ENCODE data around the gene GNAQ. TPM values are rescaled to one million over a fixed set of nuclear protein-coding genes. Genes with fewer than 3 reads are reported as not detected.

Gene GNAQ
- total RNA-seq, 6 donors from 2014 or later, result 50.3 to 117 (median 94.3) TPM

- H3K4me1 ChIP-seq, result peaks cover 0 to 7% (median 5%) of the 10 kb centered on the region in 4 donors
- H3K27ac ChIP-seq, result no peak overlapping the region
- DNase-seq (no peak), ATAC-seq (ENCODE audit: low FRiP score in 2 of 2) (no peak)
- H3K4me3 ChIP-seq, result no peak overlapping the region
- H3K9me3 ChIP-seq, result no peaks in the 10 kb centered on the region
- TF ChIP-seq POLR2A (IDR thresholded peaks at IDR 0.05) (no peak), EP300 (IDR thresholded peaks at IDR 0.05) (no peak), POLR2AphosphoS5 (IDR thresholded peaks at IDR 0.05) (no peak), CTCF (IDR thresholded peaks at IDR 0.05) (no peak)
- WGBS, 2 donors, result 95 to 96% methylated on average over 2 of the region's 2 CpGs
- no peaks in the 10 kb centered on the region for H3K27me3 ChIP-seq
- H3K36me3 ChIP-seq, result peaks cover 0 to 11% (median 6%) of the 10 kb centered on the region in 4 donors
Observed at GRCh38 chr9:77785341-77785740, 246.3 kb downstream of the GNAQ start.

- H3K4me1 ChIP-seq, result peaks cover 0 to 7% (median 5%) of the 10 kb centered on the region in 4 donors
- H3K27me3 ChIP-seq, result no peaks in the 10 kb centered on the region
- no peak for ATAC-seq (ENCODE audit: low FRiP score in 2 of 2)
- DNase-seq, result no peak
- no peak for TF ChIP-seq POLR2A (IDR thresholded peaks at IDR 0.05)
- no peak for TF ChIP-seq EP300 (IDR thresholded peaks at IDR 0.05)
- no peak for TF ChIP-seq POLR2AphosphoS5 (IDR thresholded peaks at IDR 0.05)
- TF ChIP-seq CTCF (IDR thresholded peaks at IDR 0.05), result no peak
- no peak overlapping the region for H3K4me3 ChIP-seq
- no peaks in the 10 kb centered on the region for H3K9me3 ChIP-seq
- H3K36me3 ChIP-seq, result peaks cover 0 to 10% (median 5%) of the 10 kb centered on the region in 4 donors
- H3K27ac ChIP-seq, result no peak overlapping the region
- WGBS, 2 donors, result 59 to 62% methylated on average over 3 of the region's 3 CpGs
Observed at GRCh38 chr9:77783518-77783917, 248.1 kb downstream of the GNAQ start.

DNA sequence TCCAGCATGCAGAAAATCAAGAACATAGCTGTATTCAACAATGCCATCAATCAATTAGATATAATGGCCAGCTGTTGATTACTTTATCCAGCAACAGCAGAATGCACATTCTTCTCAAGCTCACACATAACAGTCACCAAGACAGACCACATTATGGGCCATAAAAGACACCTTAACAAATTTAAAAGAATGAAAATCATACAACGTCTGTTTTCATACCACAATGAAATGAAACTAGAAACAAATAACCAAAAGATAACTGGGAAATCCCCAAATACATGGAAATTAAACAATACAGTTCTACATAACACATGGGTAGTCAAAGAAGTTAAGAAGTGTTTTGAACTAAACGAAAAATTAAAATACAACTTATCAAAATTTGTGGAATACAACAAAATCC is 252.6 kb downstream of the GNAQ start:
- 80 to 90% methylated on average over 2 of the region's 2 CpGs for WGBS, 2 donors
- Histone ChIP-seq H3K4me3 (no peak overlapping the region), H3K27me3 (no peaks in the 10 kb centered on the region), H3K9me3 (no peaks in the 10 kb centered on the region), H3K36me3 (peaks cover 0 to 6% (median 0%) of the 10 kb centered on the region in 4 donors), H3K27ac (no peak overlapping the region), H3K4me1 (peaks cover 0 to 7% (median 5%) of the 10 kb centered on the region in 4 donors)
- DNase-seq (no peak), ATAC-seq (ENCODE audit: low FRiP score in 2 of 2) (no peak)
- no peak for TF ChIP-seq POLR2AphosphoS5 (IDR thresholded peaks at IDR 0.05)
- TF ChIP-seq POLR2A (IDR thresholded peaks at IDR 0.05), result no peak
- no peak for TF ChIP-seq CTCF (IDR thresholded peaks at IDR 0.05)
- no peak for TF ChIP-seq EP300 (IDR thresholded peaks at IDR 0.05)

DNA sequence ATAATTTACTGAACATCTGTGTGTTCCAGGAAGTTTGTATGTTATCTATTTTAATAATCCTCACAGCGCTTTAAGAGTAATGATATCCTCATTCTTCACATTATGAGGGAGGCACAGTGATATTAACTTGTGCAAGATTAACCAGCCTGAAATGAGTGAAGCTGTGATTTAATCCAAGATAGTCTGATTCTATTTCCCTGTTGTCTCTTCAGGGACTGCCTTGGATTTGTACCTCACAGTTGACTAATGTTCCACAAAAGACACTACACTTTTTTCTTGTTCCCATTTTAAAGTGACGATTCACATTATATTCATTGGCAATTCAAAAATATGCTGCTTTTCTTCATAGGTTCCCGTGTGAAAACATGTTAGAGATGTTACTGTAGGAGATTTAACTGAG is 258.2 kb downstream of the GNAQ start:
- ATAC-seq (ENCODE audit: low FRiP score in 2 of 2), result peak in 1 of 2 donors; percentile 40
- TF ChIP-seq EP300 (IDR thresholded peaks at IDR 0.05) (no peak), POLR2AphosphoS5 (IDR thresholded peaks at IDR 0.05) (no peak), CTCF (IDR thresholded peaks at IDR 0.05) (no peak), POLR2A (IDR thresholded peaks at IDR 0.05) (no peak)
- DNase-seq, result no peak
- 87 to 88% methylated on average over 3 of the region's 3 CpGs for WGBS, 2 donors
- no peak overlapping the region for H3K27ac ChIP-seq
- H3K4me1 ChIP-seq, result peaks cover 0 to 6% (median 2%) of the 10 kb centered on the region in 4 donors
- no peak overlapping the region for H3K4me3 ChIP-seq
- no peaks in the 10 kb centered on the region for H3K9me3 ChIP-seq
- peaks cover 0 to 3% (median 0%) of the 10 kb centered on the region in 4 donors for H3K36me3 ChIP-seq
- H3K27me3 ChIP-seq, result no peaks in the 10 kb centered on the region

GRCh38 chr9:77772646-77773045 is 259.0 kb downstream of the GNAQ start:
- ATAC-seq (ENCODE audit: low FRiP score in 2 of 2) (no peak), DNase-seq (no peak)
- WGBS, 2 donors, result 89 to 90% methylated on average over 5 of the region's 5 CpGs
- Histone ChIP-seq H3K36me3 (peaks cover 0 to 3% (median 0%) of the 10 kb centered on the region in 4 donors), H3K9me3 (no peaks in the 10 kb centered on the region), H3K4me1 (peaks cover 0 to 6% (median 2%) of the 10 kb centered on the region in 4 donors), H3K4me3 (no peak overlapping the region), H3K27me3 (no peaks in the 10 kb centered on the region), H3K27ac (no peak overlapping the region)
- TF ChIP-seq POLR2AphosphoS5 (IDR thresholded peaks at IDR 0.05) (no peak), POLR2A (IDR thresholded peaks at IDR 0.05) (no peak), EP300 (IDR thresholded peaks at IDR 0.05) (no peak), CTCF (IDR thresholded peaks at IDR 0.05) (no peak)

Measured in upper lobe of left lung (tissue), 6 donors.